Measurements from ENCODE around the gene NUDT14.
A peak's percentile ranks its signal among the peaks of the same experiment; 100 is the strongest.

NUDT14 gene

GRCh38 chr14:105218611-105219010, 37.5 kb upstream of the NUDT14 start:
- no peak overlapping the region for H3K4me3 ChIP-seq (ENCODE audit: low read depth, low read length)
- no peak for TF ChIP-seq CTCF (conservative IDR thresholded peaks at IDR 0.05; ENCODE audit: low read depth, low read length)
- no peak for DNase-seq (ENCODE audit: low read depth)

- no peak overlapping the region for H3K4me3 ChIP-seq (ENCODE audit: low read depth, low read length)
- DNase-seq (ENCODE audit: low read depth) = no peak
- TF ChIP-seq CTCF (conservative IDR thresholded peaks at IDR 0.05; ENCODE audit: low read depth, low read length) = no peak
These were observed 36.7 kb upstream of the NUDT14 start for GRCh38 chr14:105217774-105218173.

- peak; percentile 54 for DNase-seq (ENCODE audit: low read depth)
- TF ChIP-seq CTCF (conservative IDR thresholded peaks at IDR 0.05; ENCODE audit: low read depth, low read length) = no peak
- no peak overlapping the region for H3K4me3 ChIP-seq (ENCODE audit: low read depth, low read length)
These were observed 35.6 kb upstream of the NUDT14 start for GRCh38 chr14:105216490-105217247.

- no peak overlapping the region for H3K4me3 ChIP-seq (ENCODE audit: low read depth, low read length)
- TF ChIP-seq CTCF (conservative IDR thresholded peaks at IDR 0.05; ENCODE audit: low read depth, low read length) = no peak
- no peak for DNase-seq (ENCODE audit: low read depth)
These were observed 34.5 kb upstream of the NUDT14 start for GRCh38 chr14:105215602-105216001.

GRCh38 chr14:105214324-105214915, 33.3 kb upstream of the NUDT14 start:
- no peak overlapping the region for H3K4me3 ChIP-seq (ENCODE audit: low read depth, low read length)
- DNase-seq (ENCODE audit: low read depth) = no peak
- TF ChIP-seq CTCF (conservative IDR thresholded peaks at IDR 0.05; ENCODE audit: low read depth, low read length) = no peak

GRCh38 chr14:105213361-105213760, 32.2 kb upstream of the NUDT14 start:
- no peak for DNase-seq (ENCODE audit: low read depth)
- TF ChIP-seq CTCF (conservative IDR thresholded peaks at IDR 0.05; ENCODE audit: low read depth, low read length) = no peak
- no peak overlapping the region for H3K4me3 ChIP-seq (ENCODE audit: low read depth, low read length)
